Cortex of kidney (tissue), 1 donor: ENCODE results near the gene CACNG6.

ENCODE experiments used
- DNase-seq: peaks from one replicate; lab custom pipeline; 2025; lab: John Stamatoyannopoulos, UW

The CACNG6 gene

GRCh38 chr19:53969366-53969765, 22.1 kb upstream of the CACNG6 start:
- no peak for DNase-seq

- DNase-seq, result no peak
Observed at GRCh38 chr19:53971673-53972072, 19.8 kb upstream of the CACNG6 start.

- DNase-seq, result no peak
Observed at GRCh38 chr19:53977429-53977990, 13.9 kb upstream of the CACNG6 start.

- DNase-seq, result no peak
Observed at GRCh38 chr19:53977991-53978731, 13.3 kb upstream of the CACNG6 start.

- DNase-seq, result no peak
Observed at GRCh38 chr19:53978975-53979801, 12.2 kb upstream of the CACNG6 start.

GRCh38 chr19:53980539-53981375, 10.7 kb upstream of the CACNG6 start:
- DNase-seq, result no peak

- no peak for DNase-seq
Observed at GRCh38 chr19:53981376-53981951, 10.0 kb upstream of the CACNG6 start.

- no peak for DNase-seq
Observed at GRCh38 chr19:53982001-53982451, 9.4 kb upstream of the CACNG6 start.

- no peak for DNase-seq
Observed at GRCh38 chr19:53982611-53983010, 8.8 kb upstream of the CACNG6 start.

GRCh38 chr19:53983457-53984289, 7.8 kb upstream of the CACNG6 start:
- DNase-seq, result no peak

- no peak for DNase-seq
Observed at GRCh38 chr19:53985863-53986262, 5.6 kb upstream of the CACNG6 start.

- DNase-seq, result no peak
Observed at GRCh38 chr19:53988981-53989380, 2.5 kb upstream of the CACNG6 start.

GRCh38 chr19:53989600-53990533, 1.6 kb upstream of the CACNG6 start:
- no peak for DNase-seq

GRCh38 chr19:53992211-53992610, 774 bp downstream of the CACNG6 start:
- no peak for DNase-seq

GRCh38 chr19:53992815-53993214, 1.4 kb downstream of the CACNG6 start:
- no peak for DNase-seq

GRCh38 chr19:53993448-53993847, 2.0 kb downstream of the CACNG6 start:
- no peak for DNase-seq

GRCh38 chr19:53994811-53995210, 3.4 kb downstream of the CACNG6 start:
- DNase-seq, result no peak

- DNase-seq, result no peak
Observed at GRCh38 chr19:53998223-53998622, 6.8 kb downstream of the CACNG6 start.

GRCh38 chr19:53999694-54000093, 8.3 kb downstream of the CACNG6 start:
- no peak for DNase-seq

GRCh38 chr19:54001496-54001895, 10.1 kb downstream of the CACNG6 start:
- no peak for DNase-seq
